HG02759 (cell line): Measurements from ENCODE around the gene NUP188.
"Not testable (repeated sequence)": the region's sequence is repeated elsewhere in the genome, so short reads cannot be mapped to it uniquely, and the experiment has no call there.

Experiments
- ATAC-seq: cut with Tn5 transposase; IDR thresholded peaks from one replicate; pipeline ENCODE4 v1.9.1; 2021; ENCODE audit warnings: mild to moderate bottlenecking, moderate library complexity; ENCODE audit not compliant: unreplicated experiment

Gene NUP188

DNA sequence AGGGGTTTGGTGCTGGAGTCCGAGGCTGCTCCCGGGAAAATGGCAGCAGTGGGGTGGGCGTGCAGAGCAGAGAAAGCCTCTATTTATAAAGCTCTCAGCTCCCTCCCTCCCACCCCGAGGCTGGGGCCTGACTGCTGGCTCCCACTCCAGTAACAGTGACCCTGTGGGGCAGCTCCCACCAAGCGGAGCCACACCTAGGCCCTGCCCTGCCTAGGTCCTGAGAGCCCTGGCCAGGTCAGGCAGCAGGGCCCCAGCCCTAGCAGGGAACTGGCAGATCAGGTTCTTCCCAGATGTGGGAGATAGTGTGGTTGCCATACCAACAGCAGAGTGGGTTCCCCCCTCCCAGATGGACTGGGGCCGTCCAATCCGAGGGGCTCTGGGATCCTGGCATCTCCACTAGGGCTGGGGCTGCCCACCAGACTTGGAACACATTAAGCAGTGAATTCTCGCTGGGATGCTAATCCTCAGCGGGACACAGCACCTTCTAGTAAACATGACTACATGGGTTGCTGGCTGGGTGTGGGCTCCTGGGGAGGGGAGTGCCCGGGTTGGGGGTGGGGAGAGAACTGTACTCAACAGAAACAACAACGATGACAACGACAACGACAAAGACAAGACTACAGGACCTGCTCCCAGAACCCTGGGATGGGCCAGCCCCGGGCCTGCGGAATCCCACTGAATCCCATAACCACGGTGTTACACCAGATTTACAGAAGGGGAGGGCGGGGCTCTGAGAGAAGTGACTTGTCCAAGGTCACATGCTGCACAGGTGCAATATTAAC, 79.1 kb downstream of the NUP188 start:
- ATAC-seq, result no peak

- ATAC-seq, result no peak
Measured at GRCh38 chr9:129027224-129027684, 79.8 kb downstream of the NUP188 start.

DNA sequence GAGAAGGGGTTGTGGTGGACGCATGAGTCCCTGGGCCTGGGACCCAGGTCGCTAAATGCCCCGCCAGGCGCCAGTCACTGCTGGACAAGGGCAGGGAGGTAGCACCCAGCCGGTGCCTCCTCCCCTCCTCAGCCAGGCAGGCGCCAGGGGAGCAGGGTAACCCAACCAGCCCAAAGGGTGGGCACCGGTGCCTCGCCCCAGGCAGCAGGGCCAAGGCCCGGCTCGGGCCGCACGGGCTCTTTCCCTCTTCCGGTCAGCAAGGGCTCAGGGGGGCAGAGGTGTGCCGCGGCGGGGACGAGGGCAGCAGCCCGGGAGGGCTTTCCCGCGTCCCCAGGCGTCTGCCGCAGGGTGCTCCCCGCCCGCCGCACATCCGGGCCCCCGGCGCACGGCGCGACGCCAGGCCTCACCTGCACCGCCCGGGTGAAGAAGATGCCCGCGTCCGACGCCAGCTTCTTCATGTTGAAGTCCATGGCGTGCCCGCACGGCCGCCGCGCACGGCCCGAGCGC, 80.2 kb downstream of the NUP188 start:
- ATAC-seq, result peak; percentile 52

DNA sequence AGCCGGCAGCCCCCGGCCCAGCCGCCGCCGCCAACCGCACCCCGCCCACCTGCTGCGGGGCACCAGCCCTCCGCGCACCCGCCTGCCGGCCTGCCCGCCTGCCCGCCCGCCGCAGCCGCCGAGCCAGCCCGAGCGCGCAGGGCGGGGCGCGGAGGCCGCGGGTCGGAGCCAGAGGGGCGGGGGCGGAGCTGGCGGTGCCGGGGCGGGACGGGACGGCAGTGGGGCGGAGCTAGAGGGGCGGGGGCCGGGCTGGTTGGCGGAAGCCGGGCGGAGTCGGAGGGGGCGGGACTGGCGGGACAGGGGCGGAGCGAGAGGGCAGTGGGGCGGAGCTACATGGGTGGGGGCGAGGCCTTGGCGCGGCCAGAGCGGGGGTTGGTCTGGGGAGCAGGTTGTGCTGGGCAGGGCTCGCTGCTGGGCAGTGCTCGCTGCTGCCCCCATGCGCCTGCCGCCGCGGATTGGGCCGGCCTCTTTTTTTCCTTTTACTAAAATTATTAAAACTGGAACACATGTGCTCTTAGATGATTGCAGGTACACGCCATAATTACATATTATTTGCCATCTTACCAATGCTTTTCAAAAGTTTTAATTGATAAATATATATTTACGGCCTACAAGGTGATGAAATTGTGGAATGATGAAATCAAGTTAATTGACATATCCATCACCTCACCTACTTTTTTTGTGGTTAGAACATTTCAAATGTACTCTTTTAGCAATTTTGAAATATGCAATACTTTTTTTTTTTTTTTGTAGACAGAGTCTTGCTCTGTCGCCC, 80.9 kb downstream of the NUP188 start, which contains the start of gene SH3GLB2:
SH3GLB2 (minus strand) TSS at position 140 of the 775 bp plus-strand sequence. CDS start 177 bp downstream, outside the sequence.
- ATAC-seq, result peak; percentile 80

DNA sequence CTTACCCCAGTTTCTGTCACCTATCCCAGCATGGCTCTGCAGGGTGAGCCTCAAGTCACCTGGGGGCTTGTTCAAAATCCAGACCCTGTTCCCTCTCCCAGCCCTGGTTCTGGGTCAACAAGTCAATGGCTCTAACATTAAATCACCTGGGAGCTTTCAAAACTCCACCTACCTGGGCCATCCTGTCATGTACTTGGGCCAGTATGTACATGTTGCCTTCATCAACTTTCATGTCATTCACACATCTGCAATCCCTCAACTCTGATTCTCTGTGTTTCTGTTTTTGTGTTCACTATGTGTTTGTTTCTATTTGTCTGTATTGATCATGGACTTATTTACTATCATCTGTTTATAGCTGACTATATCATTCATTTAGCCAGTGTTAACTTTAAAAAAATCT, 82.7 kb downstream of the NUP188 start:
- ATAC-seq, result no peak

- no peak for ATAC-seq
Measured at GRCh38 chr9:129031514-129031913, 84.0 kb downstream of the NUP188 start.

GRCh38 chr9:129032541-129033159, 85.2 kb downstream of the NUP188 start:
- ATAC-seq, result no peak

DNA sequence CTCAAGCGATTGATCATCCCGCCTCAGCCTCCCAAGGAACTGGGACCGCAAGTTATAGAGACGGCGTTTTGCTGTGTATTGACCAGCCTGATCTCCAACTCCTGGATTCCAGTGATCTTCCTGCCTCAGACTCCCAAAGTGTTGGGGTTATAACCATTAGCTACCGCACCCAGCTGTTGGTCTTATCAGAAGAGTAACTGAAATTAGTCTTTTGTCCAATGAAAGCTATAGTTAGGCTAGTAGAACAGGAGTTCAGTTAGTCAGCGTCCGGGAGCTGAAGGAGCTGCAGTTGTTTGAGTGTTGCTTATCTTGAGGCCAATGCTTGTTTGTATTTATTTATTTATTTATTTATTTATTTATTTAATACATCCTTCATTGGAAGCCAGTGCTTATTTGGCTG, 85.7 kb downstream of the NUP188 start:
- no peak for ATAC-seq

DNA sequence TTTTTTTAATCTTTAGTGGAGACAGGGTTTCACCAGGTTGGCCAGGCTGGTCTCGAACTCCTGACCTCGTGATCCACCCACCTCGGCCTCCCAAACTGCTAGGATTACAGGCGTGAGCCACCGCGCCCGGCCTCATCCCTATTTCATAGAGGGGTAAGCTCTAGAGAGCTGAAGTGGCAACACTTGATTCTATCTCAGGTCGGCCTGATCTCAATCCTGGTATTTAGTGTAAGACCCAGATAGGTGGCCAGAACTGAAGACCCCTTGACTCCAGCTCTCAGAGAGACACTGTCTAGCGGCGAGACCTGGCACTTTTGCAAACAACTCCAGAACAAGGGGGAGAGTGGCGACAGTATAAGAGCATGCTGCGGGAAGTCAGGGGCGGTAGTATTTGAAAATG, 88.3 kb downstream of the NUP188 start:
- ATAC-seq, result not testable (repeated sequence)

DNA sequence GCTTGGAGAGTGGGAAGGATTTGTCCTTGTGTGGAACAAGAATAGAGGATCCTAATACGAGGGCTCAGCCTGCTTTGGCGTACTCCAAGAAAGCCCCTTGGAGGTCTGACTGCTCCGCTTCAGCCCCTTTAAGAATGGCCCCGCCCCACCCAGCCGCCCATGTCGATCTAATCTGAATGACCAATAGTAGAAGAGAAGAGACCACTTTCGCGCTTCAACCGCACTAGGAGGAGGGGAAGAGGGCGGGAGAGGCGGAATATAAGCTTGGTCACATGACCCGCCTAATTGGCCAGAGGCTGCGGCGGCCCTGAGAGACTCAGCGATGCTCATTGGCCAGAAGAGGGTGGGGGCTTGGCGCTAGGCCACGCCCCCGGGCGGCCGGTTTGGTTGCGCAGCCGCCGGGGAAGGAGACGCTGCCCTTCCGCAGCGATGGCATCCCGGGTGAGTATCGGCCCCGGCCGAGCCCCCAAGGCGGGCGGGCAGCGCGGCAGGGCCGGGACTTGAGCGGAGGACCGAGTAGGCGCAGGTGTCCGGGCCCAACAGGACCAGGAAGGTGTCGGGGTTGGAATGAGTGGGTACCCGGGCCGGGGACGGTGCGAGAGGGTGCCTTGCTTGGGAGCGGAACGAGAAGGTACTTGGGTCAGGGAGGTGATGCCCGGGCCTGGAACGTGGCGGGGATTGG, 88.9 kb downstream of the NUP188 start, which contains the start of gene MIGA2:
MIGA2 (plus strand) TSS at position 386 of the 682 bp plus-strand sequence. CDS start 3,969 bp downstream, outside the sequence.
- peak; percentile 94 for ATAC-seq

- no peak for ATAC-seq
Measured at GRCh38 chr9:129036923-129037766, 89.6 kb downstream of the NUP188 start.

DNA sequence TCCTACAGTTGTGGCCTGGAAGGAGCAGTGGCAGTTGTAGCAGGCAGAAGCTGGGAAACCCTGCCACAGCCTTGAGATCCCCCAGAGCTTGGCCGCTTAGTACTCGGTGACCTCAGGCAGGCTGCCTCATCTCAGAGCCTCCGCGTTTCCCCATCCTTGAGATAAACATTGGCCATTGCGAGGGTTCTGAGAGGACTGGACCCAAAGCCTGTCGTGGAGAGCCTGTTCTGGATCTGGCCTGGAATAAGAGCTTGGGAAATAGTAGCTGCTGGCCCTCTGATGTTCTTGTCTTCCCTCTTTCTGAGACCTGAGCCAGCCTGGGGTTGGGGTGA, 90.2 kb downstream of the NUP188 start:
- no peak for ATAC-seq

GRCh38 chr9:129038109-129038852, 90.8 kb downstream of the NUP188 start:
- ATAC-seq, result no peak

DNA sequence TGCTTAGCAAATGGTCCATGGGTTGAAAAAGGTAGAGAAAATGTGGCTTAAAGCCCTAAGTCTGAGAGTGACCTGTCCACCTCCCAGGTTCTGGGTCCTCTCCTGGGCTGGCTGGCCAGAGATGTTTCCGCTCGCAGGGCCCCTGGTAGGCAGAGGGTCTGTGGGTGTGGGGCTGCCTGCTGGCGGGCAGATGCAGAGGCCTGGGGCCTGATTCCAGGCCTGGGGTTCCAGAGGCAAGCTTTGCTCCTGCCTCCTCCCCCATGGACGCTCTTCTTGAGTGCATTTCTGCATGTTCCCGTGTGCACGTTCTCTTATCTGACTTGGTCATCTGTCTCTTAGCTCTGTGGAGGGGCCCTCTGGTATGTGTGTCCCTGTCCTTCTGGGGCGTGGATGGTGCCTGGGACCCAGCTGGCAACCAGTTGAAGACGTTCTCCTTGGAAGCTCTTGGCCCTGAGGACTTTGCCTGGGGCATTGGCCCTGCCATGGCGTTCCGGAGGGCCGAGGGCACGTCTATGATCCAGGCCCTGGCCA, 92.7 kb downstream of the NUP188 start:
- ATAC-seq, result no peak

GRCh38 chr9:129042016-129042415, 94.5 kb downstream of the NUP188 start:
- ATAC-seq, result no peak

DNA sequence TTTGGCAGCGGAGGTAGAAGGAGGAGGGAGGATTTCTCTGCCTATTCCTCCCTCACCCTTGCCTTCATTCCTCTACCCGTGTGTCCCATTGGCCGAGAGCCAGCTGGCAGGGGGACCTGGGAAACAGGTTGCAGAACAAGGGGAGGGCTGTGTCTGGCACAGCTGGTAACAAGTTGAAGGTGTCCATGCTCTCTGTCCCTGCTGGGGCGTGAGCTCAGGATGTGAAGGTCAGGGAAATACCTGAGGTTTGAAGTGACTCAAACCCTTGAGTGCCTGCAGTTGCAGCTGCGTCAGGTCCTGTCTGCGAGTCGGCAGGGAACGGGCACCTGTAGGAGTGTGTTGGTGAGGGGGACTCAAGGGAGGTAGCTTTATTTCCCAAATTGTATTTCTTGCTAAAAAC, 105.1 kb downstream of the NUP188 start:
- no peak for ATAC-seq

DNA sequence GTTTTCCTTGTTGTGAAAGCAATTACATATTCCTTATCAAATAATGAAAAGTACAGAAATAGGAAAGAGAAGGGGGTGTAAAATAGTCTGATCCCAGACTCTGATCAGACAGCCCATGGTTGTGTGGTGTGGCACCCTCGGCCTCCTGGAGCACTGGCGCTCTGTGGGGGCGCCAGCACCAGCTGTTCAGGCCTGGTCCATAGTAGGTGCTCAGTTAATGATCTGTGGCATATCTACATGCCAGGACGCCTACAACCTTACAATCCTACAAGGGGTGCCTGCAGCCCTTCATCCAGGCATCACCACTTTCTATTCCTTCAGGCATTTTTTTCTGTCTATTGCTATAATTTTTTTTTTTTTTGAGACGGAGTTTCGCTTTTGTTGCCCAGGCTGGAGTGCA, 105.5 kb downstream of the NUP188 start:
- no peak for ATAC-seq

DNA sequence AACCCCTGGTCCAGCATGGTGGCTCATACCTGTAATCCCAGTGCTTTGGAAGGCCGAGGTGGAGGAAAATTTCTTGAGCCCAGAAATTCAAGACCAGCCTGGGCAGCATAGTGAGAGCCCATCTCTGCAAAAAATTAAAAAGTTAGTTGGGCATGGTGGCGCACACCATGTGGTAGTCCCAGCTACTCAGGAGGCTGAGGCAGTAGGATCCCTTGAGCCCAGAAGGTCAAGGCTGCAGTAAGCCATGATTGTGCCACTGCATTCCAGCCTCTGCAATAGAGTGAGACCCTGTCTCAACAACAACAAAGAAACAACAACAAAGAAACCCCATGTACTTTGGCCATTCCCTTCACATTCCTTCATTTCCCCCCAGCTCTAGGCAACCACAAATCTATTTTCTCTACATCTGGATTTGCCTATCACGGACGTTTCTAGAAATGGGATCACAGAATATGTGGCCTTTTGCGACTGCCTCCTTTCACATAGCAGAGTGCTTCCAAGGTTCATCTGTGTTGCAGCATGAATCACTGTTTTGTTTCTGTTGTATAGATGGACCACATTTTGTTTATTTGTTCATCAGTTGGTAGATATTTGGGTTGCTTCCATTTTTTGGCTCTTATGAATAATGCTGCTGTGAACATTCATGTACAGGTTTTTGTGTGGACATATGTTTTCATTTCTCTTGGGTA, 106.8 kb downstream of the NUP188 start:
- no peak for ATAC-seq
